Daoy (cell line): ENCODE results near the gene DNASE1L2. TPM values are rescaled to one million over a fixed set of nuclear protein-coding genes. Genes with fewer than 3 reads are reported as not detected.

Experiments
- DNase-seq: peaks from one replicate; pipeline ENCODE4 v3.0.0-alpha.2; 2015; ENCODE audit warnings: low read depth
- total RNA-seq: library from RNA; depleted of rRNA; stranded (reverse); fragments of >200 nt; shearing (Covaris generic); gene quantifications from 2 replicates; pipeline ENCODE4 v1.2.3, GENCODE V29; 2014; rRNA removed

The DNASE1L2 gene
- total RNA-seq, 1 experiment from 2014 or later: 1.0 TPM

DNA sequence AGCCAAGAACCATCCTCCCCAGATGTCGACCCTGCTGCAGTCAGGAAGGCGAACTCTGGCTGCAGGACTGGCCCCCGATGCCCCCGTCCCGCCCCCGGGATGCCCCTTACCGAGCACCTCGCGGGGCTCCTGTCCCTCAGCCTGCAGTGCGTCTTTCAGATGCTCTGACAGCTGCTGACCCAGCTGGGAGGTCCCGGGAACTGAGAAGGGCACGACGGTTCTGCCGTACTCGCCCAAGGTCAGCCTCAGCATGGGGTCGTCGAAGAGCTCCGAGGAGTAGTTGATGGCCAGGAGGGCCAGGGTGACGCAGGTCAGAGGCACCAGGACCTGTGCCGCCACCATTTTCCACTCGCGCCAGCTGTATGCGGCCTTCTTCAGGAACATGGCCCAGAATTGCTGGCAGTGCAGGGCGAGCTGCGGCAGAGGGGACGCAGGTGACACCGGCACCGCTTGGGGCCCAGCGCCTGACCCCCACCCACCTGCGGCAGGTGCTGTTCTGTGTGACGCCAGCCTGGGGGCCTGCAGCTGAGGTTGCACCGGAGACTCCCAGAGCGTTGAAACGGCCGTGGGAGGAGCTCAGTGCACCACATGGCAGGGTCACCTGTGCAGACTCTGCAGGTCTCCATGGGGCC, 51.8 kb downstream of the DNASE1L2 start:
- no peak for DNase-seq

Other genes starting within 250 kb of the DNASE1L2 start
- 0.29 TPM in 1 of 2 replicates, not detected in the other for gene SYNGR3, start 246.5 kb upstream of the DNASE1L2 start, total RNA-seq
- gene ZNF598, start 226.6 kb upstream of the DNASE1L2 start, total RNA-seq: 19.8 and 21.6 TPM in 2 replicates
- 0.46 and 1.5 TPM in 2 replicates for gene NPW, start 216.7 kb upstream of the DNASE1L2 start, total RNA-seq
- gene NHERF2, start 209.5 kb upstream of the DNASE1L2 start, total RNA-seq: 38.1 and 41.8 TPM in 2 replicates
- gene NTHL1, start 188.6 kb upstream of the DNASE1L2 start, total RNA-seq: 29.3 and 39.4 TPM in 2 replicates
- gene TSC2, start 188.5 kb upstream of the DNASE1L2 start, total RNA-seq: 31.4 and 34.1 TPM in 2 replicates
- gene PKD1, start 100.5 kb upstream of the DNASE1L2 start, total RNA-seq: 12.0 and 46.5 TPM in 2 replicates
- 0.11 and 0.21 TPM in 2 replicates for gene RAB26, start 87.8 kb upstream of the DNASE1L2 start, total RNA-seq
- gene TRAF7, start 80.7 kb upstream of the DNASE1L2 start, total RNA-seq: 43.4 and 45.5 TPM in 2 replicates
- 0.06 TPM in 1 of 2 replicates, not detected in the other for gene CASKIN1, start 39.8 kb upstream of the DNASE1L2 start, total RNA-seq
- gene MLST8, start 31.0 kb upstream of the DNASE1L2 start, total RNA-seq: 12.1 and 19.3 TPM in 2 replicates
- gene BRICD5, start 25.6 kb upstream of the DNASE1L2 start, total RNA-seq: 0.68 and 1.9 TPM in 2 replicates
- 16.9 and 21.8 TPM in 2 replicates for gene PGP, start 21.6 kb upstream of the DNASE1L2 start, total RNA-seq
- 20.5 and 20.8 TPM in 2 replicates for gene E4F1, start 12.9 kb upstream of the DNASE1L2 start, total RNA-seq
- 22.6 and 41.1 TPM in 2 replicates for gene ECI1, start 15.1 kb downstream of the DNASE1L2 start, total RNA-seq
- gene RNPS1, start 31.7 kb downstream of the DNASE1L2 start, total RNA-seq: 147 and 161 TPM in 2 replicates
- 5.5 and 5.9 TPM in 2 replicates for gene ABCA3, start 104.3 kb downstream of the DNASE1L2 start, total RNA-seq
- 36.3 and 37.3 TPM in 2 replicates for gene CCNF, start 193.0 kb downstream of the DNASE1L2 start, total RNA-seq
- gene TEDC2, start 223.7 kb downstream of the DNASE1L2 start, total RNA-seq: 21.1 and 29.3 TPM in 2 replicates
- gene NTN3, start 234.9 kb downstream of the DNASE1L2 start, total RNA-seq: not detected in 2 replicates
- 5.6 and 6.8 TPM in 2 replicates for gene TBC1D24, start 238.7 kb downstream of the DNASE1L2 start, total RNA-seq